Measurements from ENCODE around the gene SYNDIG1.

Gene SYNDIG1

GRCh38 chr20:24630486-24631172 is 161.2 kb downstream of the SYNDIG1 start:
- DNase-seq (ENCODE audit: low read depth in 2 of 2): no peak

GRCh38 chr20:24631173-24631505 is 161.7 kb downstream of the SYNDIG1 start:
- DNase-seq (ENCODE audit: low read depth in 2 of 2): no peak

- no peak for DNase-seq (ENCODE audit: low read depth in 2 of 2)
Observed at GRCh38 chr20:24632581-24632980, 163.2 kb downstream of the SYNDIG1 start.

- DNase-seq (ENCODE audit: low read depth in 2 of 2): no peak
Observed at GRCh38 chr20:24633026-24633425, 163.6 kb downstream of the SYNDIG1 start.

- no peak for DNase-seq (ENCODE audit: low read depth in 2 of 2)
Observed at GRCh38 chr20:24633521-24633920, 164.1 kb downstream of the SYNDIG1 start.

- no peak for DNase-seq (ENCODE audit: low read depth in 2 of 2)
Observed at GRCh38 chr20:24634855-24635254, 165.4 kb downstream of the SYNDIG1 start.

- no peak for DNase-seq (ENCODE audit: low read depth in 2 of 2)
Observed at GRCh38 chr20:24636626-24637025, 167.2 kb downstream of the SYNDIG1 start.

GRCh38 chr20:24637087-24637486 is 167.7 kb downstream of the SYNDIG1 start:
- no peak for DNase-seq (ENCODE audit: low read depth in 2 of 2)

- no peak for DNase-seq (ENCODE audit: low read depth in 2 of 2)
Observed at GRCh38 chr20:24637941-24638340, 168.5 kb downstream of the SYNDIG1 start.

- no peak for DNase-seq (ENCODE audit: low read depth in 2 of 2)
Observed at GRCh38 chr20:24638591-24639548, 169.4 kb downstream of the SYNDIG1 start.

- DNase-seq (ENCODE audit: low read depth in 2 of 2): no peak
Observed at GRCh38 chr20:24640276-24640675, 170.8 kb downstream of the SYNDIG1 start.

- DNase-seq (ENCODE audit: low read depth in 2 of 2): no peak
Observed at GRCh38 chr20:24640686-24641085, 171.3 kb downstream of the SYNDIG1 start.

- DNase-seq (ENCODE audit: low read depth in 2 of 2): no peak
Observed at GRCh38 chr20:24643731-24644626, 174.6 kb downstream of the SYNDIG1 start.

GRCh38 chr20:24646321-24646720 is 176.9 kb downstream of the SYNDIG1 start:
- no peak for DNase-seq (ENCODE audit: low read depth in 2 of 2)

- DNase-seq (ENCODE audit: low read depth in 2 of 2): no peak
Observed at GRCh38 chr20:24647713-24648112, 178.3 kb downstream of the SYNDIG1 start.

GRCh38 chr20:24648481-24648880 is 179.1 kb downstream of the SYNDIG1 start:
- DNase-seq (ENCODE audit: low read depth in 2 of 2): no peak

GRCh38 chr20:24648919-24649318 is 179.5 kb downstream of the SYNDIG1 start:
- no peak for DNase-seq (ENCODE audit: low read depth in 2 of 2)

GRCh38 chr20:24649787-24650490 is 180.5 kb downstream of the SYNDIG1 start:
- no peak for DNase-seq (ENCODE audit: low read depth in 2 of 2)

- DNase-seq (ENCODE audit: low read depth in 2 of 2): no peak
Observed at GRCh38 chr20:24651171-24651975, 181.9 kb downstream of the SYNDIG1 start.

GRCh38 chr20:24651976-24652345 is 182.5 kb downstream of the SYNDIG1 start:
- DNase-seq (ENCODE audit: low read depth in 2 of 2): no peak

GRCh38 chr20:24653306-24653705 is 183.9 kb downstream of the SYNDIG1 start:
- no peak for DNase-seq (ENCODE audit: low read depth in 2 of 2)

Data from stimulated activated CD4-positive, alpha-beta T cell treated with anti-CD3 and anti-CD28 coated beads, Interleukin-12 subunit alpha, Interleukin-12 subunit beta, amount 100 ng/mL, for 24 hours (primary cell).